ENCODE measurements around the gene ABLIM1. TPM values are rescaled to one million over a fixed set of nuclear protein-coding genes. Genes with fewer than 3 reads are reported as not detected.

ABLIM1 gene
- polyA plus RNA-seq, 5 donors: 38.2 to 68.6 (median 63.6) TPM

GRCh38 chr10:114648368-114648767, 9.7 kb downstream of the ABLIM1 start:
- no peak for DNase-seq

- DNase-seq: no peak
Measured at GRCh38 chr10:114647545-114648138, 10.4 kb downstream of the ABLIM1 start.

DNA sequence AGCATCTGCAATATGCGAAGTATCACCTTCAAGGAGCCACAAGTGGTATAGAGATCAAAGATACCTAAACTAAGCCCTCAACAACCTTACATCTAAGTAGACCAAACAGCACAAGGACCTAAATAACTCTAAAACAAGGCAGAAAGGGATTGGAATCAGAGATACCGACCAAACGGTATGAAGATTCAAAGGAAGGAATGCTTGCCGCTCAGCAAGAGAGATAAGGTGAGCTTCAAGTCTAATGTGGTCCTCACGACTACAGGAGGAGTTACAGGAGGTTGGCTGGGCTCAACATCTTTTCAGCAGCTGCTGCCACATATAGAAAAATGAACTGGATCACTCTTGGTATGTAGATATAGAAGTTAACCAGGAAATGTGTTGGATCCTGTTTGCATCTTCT, 11.6 kb downstream of the ABLIM1 start:
- DNase-seq: no peak

GRCh38 chr10:114645706-114646105, 12.4 kb downstream of the ABLIM1 start:
- no peak for DNase-seq

DNA sequence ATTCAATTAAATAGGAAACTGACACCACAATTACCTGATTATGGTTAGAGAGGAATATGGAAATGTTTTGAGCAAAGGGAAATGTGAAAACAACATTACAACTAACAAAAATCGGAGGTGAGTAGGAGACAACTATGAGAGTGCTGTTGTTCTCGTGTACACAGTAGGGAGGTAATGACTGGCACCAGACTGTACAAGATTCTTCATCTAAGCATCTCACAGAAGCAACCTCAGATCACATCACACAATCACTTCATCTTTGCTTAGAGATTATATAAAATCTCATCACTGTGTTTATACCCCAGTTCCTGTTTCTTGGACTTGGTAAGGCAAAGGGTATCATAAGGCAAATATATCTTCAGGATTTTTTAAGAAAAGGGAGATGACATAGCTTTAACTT, 14.9 kb downstream of the ABLIM1 start:
- no peak for DNase-seq

DNA sequence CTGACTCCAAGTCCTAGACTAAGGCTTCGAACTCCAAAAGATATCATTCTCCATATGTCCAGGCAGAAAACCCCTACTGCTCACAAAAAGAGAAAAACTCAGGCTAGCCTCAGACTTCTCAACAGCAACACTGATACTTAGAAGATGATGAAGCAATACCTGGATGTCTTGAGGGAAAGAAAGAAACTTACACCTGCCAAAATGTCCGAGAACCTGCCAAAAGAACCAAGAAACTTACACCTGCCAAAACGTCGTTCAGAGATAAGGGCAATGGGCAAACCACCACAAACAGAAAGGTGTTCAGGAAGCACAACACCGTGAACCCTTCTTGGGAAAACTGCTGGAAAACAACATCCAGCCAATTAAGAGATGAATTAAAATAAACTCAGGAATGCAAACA, 15.3 kb downstream of the ABLIM1 start:
- DNase-seq: no peak

GRCh38 chr10:114638821-114639625, 19.1 kb downstream of the ABLIM1 start:
- no peak for DNase-seq

GRCh38 chr10:114635797-114636550, 22.1 kb downstream of the ABLIM1 start:
- no peak for DNase-seq

- DNase-seq: no peak
Measured at GRCh38 chr10:114635101-114635500, 23.0 kb downstream of the ABLIM1 start.

- peak in 1 of 2 donors; percentile 72 for DNase-seq
Measured at GRCh38 chr10:114634609-114634979, 23.5 kb downstream of the ABLIM1 start.

- peak in 1 of 2 donors; percentile 72 for DNase-seq
Measured at GRCh38 chr10:114632869-114633715, 25.0 kb downstream of the ABLIM1 start.

DNA sequence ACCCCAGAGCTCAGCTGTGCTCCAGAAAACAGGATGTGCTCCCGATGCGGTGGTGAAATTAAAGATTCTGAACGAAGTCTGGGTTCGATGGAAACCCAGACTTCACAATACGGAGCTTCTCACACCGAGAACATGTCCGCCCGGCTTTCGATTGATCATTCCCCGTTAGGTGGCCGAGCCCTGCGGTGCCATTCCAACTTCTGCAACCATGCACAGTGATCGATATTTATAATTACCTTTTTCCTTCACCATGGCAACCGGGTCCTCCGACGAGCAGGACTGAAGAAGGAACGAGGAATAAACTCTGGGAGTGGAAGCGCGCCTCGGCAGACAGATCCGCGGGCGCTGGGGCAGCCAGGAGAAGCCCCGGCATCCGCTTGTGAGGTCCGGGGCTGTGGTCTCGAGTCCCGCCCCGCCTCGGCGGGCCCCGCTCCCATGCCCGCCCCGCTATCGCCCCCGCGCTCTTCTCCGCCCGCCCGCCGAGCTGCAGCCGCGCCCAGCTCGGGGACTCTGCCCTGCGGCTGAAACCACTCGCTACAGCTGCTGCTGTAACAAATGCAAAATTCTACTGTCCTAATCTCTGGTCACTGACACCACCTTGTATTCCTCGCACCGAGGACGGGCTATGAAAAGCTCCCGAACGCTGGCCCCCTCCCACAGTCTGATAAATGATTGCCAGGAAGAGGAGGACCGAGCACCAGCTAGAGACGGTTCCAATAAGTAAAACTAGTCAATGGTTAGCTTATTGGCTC, 26.2 kb downstream of the ABLIM1 start:
- DNase-seq: no peak

- no peak for DNase-seq
Measured at GRCh38 chr10:114631090-114631665, 26.9 kb downstream of the ABLIM1 start.

DNA sequence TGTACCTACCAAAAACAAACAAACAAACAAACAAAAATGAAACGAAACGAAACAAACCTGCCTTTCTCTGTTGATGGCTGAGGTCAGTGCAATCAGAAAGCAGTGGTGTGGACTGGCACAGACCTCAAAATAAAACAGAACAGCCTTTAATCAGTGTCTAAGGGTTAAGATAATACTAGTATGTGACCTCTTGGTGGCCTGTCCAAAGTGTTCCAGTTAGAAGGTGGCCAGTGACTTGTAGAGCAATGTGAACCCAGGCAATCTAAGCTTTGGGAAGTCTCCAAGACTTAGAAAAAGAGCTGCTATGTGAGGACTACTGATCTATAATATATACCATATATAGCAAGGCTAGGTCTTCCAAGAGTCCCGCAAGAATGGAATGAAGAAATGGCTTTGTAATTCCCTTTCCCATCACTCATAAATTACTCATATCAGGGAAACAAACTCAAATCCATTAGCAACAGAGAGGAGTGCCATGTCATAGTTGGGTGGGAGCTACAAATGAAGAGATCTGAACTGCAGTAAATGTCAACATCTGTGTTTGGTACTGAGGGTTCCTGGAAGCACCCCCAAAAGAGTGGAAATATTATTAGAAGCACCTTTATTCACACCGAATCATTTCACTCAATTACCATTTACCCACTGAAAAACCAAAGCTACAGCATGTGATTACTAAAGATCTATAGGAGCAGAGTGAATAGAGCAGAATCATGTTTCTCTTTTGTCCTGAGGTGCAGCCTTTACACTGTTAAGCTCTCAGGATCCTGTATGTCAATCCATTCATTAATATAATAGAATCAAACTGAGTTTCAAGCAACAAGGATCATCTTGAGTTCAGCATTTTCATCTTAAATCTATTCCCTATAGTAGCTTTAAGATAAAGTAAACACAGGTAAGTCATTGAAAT, 28.0 kb downstream of the ABLIM1 start:
- no peak for DNase-seq

DNA sequence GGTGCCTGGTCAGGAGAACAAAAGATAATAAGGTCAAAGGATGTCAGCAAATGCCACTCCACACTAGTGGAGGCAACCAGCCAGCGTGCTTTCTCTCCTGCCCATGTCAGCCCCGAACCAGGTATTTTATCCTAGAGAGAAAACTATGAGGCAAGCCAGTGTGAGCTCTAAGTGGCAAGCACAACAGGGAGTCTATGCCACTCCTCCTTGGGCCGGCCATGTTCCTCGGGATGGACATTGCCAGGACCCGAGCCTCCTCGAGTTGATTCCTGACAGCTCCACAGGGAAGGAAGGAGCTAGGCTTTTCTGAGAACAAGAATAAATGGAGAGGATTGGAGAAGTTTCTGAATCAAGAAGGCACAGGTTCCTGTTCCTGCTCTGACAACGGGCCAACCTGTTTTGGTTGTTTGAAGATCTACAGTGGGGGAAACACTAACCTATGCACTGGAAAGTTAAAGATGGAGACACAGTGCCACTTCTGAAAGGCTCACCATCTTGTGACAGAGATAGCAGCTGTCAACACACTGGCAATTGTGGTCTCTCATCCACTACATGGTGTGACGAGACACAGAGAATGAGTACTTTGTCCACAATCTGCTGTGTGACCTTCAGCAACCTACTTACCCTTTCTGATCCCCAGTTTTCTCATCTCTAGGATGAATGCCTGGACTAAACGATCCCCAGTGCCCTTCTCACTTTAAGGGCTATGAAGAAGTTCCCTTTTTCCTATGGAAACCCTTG, 28.8 kb downstream of the ABLIM1 start:
- no peak for DNase-seq

GRCh38 chr10:114628106-114628505, 30.0 kb downstream of the ABLIM1 start:
- DNase-seq: no peak

GRCh38 chr10:114626841-114627240, 31.2 kb downstream of the ABLIM1 start:
- no peak for DNase-seq

DNA sequence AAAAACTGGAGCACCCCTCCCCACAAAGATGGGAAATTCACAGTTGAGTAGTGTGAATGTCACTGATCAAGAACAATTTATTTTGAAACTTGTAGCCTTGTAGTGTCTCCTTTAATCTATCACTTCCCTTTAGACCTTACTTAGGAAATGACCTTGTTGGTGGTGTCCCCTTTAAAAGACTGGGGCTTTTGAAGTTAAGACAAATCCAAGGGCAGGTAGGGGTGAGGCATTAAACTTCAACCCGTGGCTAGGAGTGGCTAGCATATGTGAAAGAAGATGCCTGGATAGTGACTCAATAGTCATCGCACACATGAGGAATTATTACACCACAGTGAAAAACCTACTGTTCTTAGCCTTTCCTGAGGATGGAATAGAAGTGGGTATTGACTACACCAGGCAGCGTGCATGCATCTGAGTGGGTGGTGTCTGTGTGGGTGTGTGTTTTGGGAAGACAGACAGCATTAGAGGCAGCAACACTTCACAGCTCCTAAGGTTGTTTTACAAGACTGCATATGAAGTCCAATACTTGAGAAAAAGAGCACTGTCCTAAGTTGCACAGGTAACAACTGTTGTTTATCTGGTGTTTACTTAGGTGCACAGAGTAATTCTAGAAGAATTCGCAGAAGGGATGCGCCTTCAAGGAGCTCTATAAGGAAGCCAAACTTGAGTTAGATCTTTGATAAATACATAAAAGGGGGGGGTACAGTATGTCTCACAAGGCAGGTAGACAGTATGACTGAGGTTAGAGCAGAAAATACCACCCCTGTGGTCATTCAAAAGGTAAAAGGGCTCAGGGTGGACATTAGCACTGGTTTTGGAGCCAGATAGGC, 32.9 kb downstream of the ABLIM1 start:
- no peak for DNase-seq
